GM13977 (cell line): Measurements from ENCODE around the gene ENTPD5.
"Not testable (repeated sequence)": the region's sequence is repeated elsewhere in the genome, so short reads cannot be mapped to it uniquely, and the experiment has no call there.

Experiments
- DNase-seq: peaks from one replicate; pipeline ENCODE4 v3.0.0; 2012; ENCODE audit warnings: low spot score
- CTCF ChIP-seq: IDR thresholded peaks from 2 replicates; pipeline ENCODE4 v1.5.1; 2012; ENCODE audit warnings: mild to moderate bottlenecking, control low read depth; ENCODE audit not compliant: insufficient read depth; ENCODE audit errors: extremely low read depth, missing control alignments
- in situ Hi-C: fragments of 300-500 bp; cut with MboI; formaldehyde crosslinking; loops from one replicate; pipeline ENCODE4 v1.12.0; 2022; ENCODE audit warnings: low sequenced_read_pairs, low pct_unique_long_range_greater_than_20kb, mixed read lengths, inconsistent platforms; ENCODE audit not compliant: unreplicated experiment

The ENTPD5 gene

GRCh38 chr14:73995977-73996378 lies 23.1 kb downstream of the ENTPD5 start:
- TF ChIP-seq CTCF = no peak
- no peak for DNase-seq
- in situ Hi-C loops = no loop called here

GRCh38 chr14:73994926-73995325 lies 24.2 kb downstream of the ENTPD5 start:
- DNase-seq, in situ Hi-C loops: not testable (repeated sequence)

- in situ Hi-C loops = no loop called here
- TF ChIP-seq CTCF = no peak
- DNase-seq = no peak
Observed at GRCh38 chr14:73991092-73991491, 28.0 kb downstream of the ENTPD5 start.

- in situ Hi-C loops, DNase-seq: not testable (repeated sequence)
Observed at GRCh38 chr14:73988656-73989055, 30.4 kb downstream of the ENTPD5 start.

GRCh38 chr14:73988065-73988464 lies 31.0 kb downstream of the ENTPD5 start:
- in situ Hi-C loops = no loop called here
- DNase-seq = no peak
- TF ChIP-seq CTCF = no peak

GRCh38 chr14:73977896-73978295 lies 41.2 kb downstream of the ENTPD5 start:
- in situ Hi-C loops = no loop called here
- TF ChIP-seq CTCF = no peak
- DNase-seq = no peak

- DNase-seq = no peak
- no peak for TF ChIP-seq CTCF
- in situ Hi-C loops = no loop called here
Observed at GRCh38 chr14:73976125-73976524, 43.0 kb downstream of the ENTPD5 start.

GRCh38 chr14:73973497-73973896 lies 45.6 kb downstream of the ENTPD5 start:
- in situ Hi-C loops = no loop called here
- no peak for DNase-seq

More at GRCh38 chr14:73973497-73973896, 45.6 kb downstream of the ENTPD5 start:
- TF ChIP-seq CTCF = no peak
